HG02852 (cell line): ENCODE results near the gene MSRB1.
"Not testable (repeated sequence)": the region's sequence is repeated elsewhere in the genome, so short reads cannot be mapped to it uniquely, and the experiment has no call there.

ENCODE experiments used
- ATAC-seq: cut with Tn5 transposase; IDR thresholded peaks from one replicate; pipeline ENCODE4 v1.9.1; 2021; ENCODE audit warnings: mild to moderate bottlenecking, moderate library complexity; ENCODE audit not compliant: unreplicated experiment

MSRB1 gene

DNA sequence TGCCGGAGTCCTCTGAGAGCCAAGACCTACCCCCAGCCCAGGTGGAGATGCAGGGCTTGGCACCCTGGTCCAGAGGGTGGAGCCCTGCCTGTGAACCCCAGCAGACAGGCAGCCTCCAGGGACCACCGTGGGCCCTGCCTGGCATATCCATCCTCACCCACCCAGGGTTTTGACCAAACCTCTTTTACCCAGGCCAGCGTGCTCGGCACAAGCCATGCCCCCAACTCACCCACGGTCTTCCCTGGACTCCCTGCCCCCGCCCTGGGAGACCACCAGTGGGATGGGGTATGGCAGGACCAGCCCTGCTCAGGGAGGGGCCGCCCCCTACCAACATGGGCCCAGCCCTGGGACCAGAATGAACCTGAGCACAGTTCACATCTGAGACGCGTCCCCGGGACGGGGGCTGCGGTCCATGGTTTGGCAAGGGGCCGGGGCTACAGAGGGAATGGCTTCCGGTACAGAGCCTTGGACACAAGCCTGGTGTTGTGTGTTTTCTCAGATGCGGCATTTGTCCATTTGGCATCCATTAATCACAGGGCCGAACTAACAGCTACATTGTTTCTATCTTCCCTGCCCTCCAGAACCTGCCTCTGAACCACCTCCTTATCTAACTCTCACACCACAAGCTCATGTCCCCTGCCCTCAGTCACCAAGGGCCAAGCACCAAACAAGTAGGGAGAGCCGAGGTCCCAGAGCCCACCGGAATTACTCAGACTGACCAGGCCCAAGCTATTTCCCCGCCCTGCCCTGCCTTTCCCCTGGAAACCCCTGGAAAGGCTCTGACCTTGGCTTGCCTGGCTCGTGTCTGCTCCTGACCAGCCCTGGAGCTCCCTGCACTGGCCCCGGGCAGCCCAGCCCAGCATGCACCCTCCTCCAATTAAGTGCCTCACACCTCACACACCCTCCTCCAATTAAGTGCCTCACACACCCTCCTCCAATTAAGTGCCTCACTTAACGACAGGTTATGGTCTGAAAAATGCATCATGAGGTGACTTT lies 38.9 kb downstream of the MSRB1 start:
- ATAC-seq = no peak

DNA sequence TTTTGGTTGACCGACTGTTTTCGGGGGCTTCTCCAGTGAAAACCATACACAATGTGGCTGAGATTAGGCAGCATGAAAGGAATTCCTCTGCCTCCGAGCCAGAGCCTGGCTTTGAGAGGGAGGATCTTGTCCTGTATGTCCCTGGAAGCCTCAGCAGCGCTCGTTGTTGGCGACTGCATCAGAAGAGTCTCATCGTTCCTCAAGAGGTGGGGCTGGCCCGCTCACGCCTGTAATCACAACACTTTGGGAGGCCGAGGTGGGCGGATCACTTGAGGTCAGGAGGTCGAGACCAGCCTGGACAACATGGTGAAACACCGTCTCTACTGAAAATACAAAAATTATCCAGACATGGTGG lies 39.8 kb downstream of the MSRB1 start:
- no peak for ATAC-seq

DNA sequence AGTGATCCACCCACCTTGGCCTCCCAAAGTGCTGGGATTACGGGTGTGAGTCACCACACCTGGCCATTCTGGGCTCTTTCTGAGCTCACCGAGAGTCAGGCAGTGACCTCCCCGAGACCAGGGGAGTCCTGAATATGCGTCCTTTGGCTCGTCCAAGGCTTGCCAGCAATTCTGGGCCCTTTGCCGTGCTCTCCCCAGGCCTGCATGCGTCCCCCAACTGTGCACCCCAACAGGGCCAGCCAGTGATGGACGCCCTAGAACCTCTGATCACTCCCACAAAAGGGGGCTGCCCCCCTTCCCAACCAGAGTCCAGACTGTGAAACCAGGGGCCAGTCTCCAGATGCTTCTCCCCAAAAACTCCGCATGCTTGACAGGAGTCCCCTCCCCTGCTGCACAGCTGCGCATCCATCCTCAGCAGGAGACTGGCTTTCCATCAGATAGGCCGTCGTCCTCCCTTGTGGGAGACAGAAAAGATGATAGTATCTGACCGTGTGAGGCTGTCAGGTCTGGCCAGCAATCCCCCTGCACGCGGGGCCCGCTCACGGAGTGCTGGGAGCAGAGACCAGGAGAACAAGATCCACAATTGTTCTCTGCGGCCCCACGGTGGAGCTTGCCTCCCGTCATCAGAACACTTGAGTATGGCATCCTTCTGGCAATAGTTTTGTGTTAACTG lies 40.3 kb downstream of the MSRB1 start:
- no peak for ATAC-seq

DNA sequence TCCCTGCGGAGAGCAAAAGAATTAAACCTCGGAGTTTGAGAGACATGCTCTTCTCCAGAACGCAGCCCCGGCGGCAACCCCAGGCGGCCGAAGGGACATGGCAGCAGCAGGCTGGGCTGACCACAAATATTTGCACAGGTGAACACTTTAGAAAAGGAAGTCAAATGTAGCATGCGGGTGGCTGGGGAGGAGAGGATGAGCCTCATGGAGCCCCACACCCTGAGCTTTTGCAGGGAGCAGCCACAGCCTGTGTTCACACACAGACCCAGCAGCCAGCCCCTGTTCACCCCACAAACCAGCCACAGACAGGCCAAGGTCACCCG lies 42.6 kb downstream of the MSRB1 start:
- ATAC-seq = no peak

DNA sequence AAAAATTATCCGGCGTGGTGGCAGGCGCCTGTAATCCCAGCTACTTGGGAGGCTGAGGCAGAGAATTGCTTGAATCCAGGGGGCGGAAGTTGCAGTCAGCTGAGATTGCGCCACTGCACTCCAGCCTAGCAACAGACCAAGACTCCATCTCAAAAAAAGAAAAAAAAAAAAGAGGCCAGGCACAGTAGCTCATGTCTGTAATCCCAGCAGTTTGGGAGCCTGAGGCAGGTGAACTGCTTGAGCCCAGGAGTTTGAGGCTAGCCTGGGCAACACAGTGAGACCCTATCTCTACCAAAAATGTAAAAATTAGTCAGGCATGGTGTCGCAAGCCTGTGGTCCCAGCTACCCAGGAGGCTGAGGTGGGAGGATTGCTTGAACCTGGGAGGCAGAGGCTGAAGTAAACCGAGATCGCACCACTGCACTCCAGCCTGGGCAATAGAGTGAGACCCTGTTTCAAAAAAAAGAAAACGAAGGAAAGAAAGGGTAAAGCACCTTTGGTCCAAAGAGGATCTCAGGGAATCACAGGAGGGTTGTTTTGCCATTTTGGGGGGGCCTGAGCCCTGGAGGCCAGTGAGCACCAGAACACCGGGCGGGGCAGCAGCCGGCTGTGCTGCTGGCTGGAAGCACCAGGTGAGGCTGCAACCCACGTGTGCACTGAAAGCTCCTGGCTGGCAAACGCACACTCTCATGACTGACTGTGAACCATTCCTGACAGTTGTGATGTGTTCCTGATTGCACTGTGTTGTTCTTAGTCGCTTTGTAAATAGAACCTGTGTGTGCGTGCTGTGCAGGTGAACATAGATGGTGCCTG lies 43.2 kb downstream of the MSRB1 start:
- no peak for ATAC-seq

DNA sequence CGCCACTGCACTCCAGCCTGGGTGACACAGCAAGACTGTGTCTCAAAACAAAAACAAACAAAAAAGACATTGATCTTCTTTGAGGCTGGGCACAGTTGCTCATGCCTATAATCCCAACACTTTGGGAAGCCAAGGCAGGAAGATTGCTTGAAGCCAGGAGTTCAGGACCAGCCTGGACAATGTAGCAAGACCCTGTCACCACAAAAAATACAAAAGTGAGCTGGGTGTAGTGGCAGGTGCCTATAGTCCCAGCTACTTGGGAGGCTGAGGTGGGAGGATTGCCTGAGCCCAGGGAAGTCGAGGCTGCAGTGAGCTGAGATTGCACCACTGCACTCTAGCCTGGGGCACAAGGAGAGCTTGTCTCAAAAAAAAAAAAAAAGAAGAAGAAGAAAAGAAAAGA lies 45.3 kb downstream of the MSRB1 start:
- not testable (repeated sequence) for ATAC-seq

DNA sequence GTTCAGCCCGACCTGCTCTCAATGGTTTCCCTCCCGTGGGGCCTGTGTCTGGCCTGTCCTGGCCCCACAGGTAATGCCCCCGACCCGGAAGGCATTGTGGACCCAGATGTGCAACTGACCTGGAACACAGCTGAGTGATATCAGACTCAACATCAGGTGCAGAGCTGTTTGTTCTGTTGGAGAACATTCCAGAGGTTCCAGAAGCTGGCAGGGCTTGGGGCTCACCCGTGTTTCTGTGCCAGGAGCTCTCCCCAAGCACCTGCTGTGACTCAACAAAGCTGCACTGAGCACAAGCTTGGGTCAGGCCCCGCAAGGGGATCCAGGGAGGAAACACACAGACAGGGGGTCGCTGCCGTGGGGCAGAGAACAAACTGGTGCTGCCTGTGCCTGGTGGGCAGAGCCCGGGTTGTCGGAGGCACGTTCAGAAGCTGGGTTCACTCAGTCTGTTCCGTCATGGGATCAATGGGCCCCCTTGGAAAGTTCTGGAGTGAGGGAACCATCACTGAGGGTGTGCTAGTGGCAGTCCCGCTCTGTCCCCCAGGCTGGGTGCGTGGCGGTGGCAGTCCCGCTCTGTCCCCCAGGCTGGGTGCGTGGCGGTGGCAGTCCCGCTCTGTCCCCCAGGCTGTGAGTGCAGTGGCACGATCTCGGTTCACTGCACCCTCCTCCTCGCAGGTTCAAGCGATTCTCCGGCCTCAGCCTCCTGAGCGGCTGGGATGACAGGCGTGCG lies 46.9 kb downstream of the MSRB1 start:
- no peak for ATAC-seq

DNA sequence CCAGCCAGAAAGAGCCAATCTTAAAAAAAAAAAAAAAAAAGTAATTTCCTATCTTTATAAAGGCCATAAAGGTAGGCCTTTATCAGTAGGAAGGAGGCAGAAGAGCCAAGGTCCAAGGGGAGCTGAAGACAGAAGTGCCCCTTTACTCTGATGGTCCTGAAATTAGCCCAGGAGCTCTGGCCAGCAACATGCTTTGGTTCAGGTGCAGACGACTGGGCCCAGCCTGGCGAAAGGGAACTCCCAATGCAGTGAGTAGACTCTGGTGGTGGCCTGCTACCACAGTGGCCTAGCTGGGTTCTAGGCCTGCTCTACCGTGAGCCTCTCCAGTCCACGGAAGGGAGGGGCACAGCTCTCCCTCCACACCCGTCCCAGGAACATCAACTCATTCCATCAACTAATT lies 47.9 kb downstream of the MSRB1 start:
- no peak for ATAC-seq

DNA sequence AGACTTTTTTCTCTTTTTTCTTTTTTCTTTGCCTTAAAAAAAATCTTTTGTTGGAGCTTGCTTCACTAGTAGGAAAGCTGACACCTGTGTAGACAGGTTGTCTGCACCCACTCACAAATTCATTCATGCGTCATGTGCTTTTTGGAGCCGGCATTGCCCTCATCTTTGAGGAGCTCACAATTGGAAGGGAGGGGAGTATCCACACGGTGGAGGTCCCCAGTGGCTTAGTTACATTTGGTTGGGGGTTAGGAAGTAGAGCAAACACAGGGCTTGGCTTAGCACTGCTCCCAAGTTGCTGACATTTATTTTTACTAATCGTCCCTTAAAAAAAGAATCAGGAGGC lies 52.3 kb downstream of the MSRB1 start:
- no peak for ATAC-seq

DNA sequence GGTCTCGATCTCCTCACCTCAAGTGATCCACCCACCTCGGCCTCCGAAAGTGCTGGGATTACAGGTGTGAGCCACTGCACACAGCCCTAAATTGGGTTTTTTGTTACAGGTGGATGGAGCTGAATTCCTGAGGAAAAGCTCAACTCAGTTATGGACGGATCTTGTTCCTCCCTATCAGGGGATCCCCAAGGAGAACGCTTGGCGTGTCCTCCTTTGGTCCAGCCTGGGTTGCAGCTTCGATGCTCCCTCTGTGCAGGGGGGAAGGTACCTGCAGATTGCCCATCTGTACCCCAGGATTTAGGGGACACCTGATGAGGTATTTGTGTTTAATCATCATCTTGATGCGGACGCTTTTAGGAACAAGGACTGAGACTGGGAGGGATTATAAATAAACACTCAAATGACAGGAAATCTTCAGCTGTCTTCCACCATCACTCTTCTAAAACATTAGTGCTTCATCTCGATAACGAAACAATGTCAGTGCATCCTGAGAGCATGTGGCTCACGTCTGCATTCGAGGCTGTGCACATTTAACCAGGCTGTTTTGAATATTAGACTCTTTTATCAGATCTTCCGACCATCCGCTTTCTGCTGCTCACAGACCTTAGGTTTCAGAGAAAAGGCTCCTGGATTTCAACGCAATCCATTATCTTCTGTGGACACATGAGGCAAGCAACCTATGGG lies 52.8 kb downstream of the MSRB1 start:
- ATAC-seq = no peak
